ENCODE results near the gene SLC25A40.
"Not testable (repeated sequence)": the region's sequence is repeated elsewhere in the genome, so short reads cannot be mapped to it uniquely, and the experiment has no call there.

Gene SLC25A40

DNA sequence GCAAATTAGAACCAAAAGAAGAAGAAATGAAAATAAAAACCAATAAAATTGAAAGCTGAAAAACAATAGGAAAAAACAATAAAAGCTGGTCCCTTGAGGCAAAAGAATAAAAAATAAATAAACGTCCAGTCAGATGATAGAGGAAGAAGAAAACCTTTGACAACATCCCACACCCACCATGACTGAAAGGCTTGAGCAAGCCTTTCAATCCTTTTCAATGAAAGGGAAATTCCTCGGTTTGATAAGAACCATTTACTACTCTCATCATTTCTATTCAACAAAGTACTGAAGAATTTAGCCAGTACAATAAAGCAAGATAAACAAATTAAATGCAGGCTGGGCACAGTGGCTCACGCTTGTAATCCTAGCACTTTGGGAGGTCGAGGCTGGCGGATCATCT is 3.8 kb downstream of the SLC25A40 start:
- in situ Hi-C loops (cut with MboI; ENCODE audit: low sequenced_read_pairs) = no loop called here

DNA sequence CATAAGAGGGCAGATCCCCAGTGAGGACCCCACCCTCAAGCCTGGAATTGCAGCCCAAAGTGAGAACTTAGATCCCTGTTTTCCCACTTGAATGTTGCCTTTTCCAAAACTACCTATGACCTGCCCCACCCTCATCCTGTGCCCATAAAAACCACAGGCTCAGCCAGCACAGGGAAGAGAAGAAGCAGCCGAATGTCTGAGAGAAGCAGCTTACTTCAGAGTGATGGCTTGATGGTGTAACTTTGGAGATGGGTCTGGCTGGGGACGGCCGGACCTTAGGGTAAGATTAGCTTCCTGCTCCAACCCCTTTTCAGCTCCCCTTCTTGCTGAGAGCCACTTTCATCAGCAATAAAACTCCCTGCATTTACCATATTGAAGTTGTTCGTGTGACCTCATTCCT is 5.7 kb downstream of the SLC25A40 start:
- in situ Hi-C loops (cut with MboI; ENCODE audit: low sequenced_read_pairs) = no loop called here

DNA sequence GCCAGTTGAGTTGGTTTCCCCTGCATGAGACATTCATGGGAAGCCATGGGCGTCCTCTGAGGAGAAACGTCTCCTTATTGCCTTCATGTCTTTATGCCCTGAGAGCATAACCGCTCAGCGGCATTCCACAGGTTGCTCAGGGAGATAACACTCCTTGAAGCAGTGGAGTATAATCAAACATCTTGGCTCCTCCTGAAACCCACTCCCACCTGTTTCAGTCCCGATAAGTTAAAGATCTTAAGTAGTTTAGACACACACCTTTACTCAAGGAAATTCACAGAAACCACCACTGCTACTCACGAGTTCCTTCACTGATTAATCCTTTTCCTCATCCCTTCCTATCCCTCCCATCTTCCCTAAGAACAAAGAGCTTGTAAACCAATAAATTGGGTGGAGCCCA is 9.6 kb downstream of the SLC25A40 start:
- in situ Hi-C loops (cut with MboI; ENCODE audit: low sequenced_read_pairs) = not testable (repeated sequence)

DNA sequence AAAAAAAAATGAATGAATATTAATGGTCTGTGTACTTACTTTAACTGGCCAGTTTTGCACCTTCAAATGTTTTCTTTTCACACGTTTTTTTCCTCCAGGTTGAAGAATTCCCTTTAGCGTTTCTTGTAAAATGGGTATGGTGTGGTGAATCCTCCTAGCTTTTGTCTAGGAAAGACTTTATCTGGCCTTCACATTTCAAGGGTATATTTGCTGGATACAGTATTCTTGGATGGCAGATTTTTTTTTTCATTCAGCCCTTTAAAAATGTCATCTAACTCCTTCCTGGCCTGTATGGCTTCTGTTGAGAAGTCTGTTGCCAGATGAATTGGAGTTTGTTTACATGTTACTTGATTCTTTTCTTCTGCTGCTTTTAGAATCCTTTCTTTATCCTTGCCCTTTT is 10.1 kb downstream of the SLC25A40 start:
- in situ Hi-C loops (cut with MboI; ENCODE audit: low sequenced_read_pairs) = no loop called here

DNA sequence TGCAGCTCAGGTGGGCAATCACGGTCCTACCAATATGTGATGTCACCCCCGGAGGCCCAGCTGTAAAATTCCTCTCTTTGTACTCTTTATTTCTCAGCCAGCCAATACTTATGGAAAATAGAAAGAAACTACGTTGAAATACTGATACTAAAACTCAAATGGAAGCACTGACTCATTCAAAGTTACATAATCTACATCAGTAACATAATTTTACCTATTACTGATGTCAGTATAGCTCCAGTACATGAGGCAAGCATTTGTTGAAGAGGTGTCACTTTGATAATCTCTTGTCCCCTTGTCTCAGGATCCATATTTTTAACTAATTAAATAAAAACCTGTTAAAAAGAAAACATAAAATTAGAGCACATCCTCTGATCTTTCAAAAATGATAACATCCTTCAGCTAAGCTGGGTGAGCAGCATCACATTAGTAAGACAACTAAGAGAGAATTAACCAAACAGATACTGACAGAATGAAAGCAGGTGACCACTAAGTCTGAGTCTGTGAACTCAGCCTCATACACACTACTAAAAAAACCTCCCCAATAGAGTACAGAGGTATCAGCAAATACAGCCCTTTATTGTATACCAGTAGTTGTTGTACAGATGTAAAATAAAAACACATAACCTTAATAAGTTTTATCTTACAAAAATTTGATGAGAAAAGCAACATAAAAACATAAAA is 17.6 kb downstream of the SLC25A40 start:
- in situ Hi-C loops (cut with MboI; ENCODE audit: low sequenced_read_pairs) = no loop called here

DNA sequence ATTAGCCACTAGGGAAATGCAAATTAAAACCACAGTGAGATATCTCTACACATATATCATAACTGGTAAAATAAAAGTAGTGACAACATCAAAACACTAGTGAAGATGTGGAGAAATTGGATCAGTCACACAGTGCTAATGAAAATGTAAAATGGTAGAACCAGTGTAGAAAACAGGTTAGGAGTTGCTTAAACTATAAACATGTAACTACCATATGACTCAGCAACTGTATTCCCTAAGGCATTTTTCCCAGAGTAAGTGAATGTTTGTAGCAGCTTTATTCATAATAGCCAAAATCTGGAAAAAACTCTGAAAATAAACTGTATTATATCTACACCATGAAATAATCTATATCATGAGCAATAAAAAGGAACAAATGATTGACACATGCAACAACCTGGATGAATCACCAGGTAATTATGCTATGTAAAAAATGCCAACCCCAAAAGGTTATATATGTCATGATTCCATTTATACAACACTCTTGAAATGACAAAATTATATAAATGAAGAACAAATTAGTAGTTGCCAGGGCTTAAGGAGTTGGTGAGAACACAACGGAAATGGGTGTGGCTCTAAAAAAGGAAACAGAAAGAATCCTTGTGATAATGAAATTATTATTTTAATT is 22.8 kb downstream of the SLC25A40 start:
- in situ Hi-C loops (cut with MboI; ENCODE audit: low sequenced_read_pairs) = no loop called here

DNA sequence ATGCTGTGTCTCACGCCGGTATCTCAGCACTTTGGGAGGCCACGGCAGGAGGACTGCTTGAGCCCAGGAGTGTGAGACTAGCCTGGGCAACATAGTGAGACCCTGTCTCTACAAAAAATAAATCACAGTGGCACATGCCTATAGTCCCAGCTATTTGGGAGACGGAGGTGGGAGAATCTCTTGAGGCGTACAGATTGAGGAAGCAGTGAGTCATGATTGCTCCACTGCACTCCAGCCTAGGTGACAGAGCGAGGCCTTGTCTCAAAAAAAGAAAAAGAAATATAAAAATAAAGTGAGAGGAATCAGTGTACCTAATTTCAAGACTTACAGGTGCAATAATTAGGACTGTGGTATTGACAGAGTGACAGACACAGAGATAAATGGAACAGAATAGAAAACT is 23.9 kb downstream of the SLC25A40 start:
- in situ Hi-C loops (cut with MboI; ENCODE audit: low sequenced_read_pairs) = no loop called here

DNA sequence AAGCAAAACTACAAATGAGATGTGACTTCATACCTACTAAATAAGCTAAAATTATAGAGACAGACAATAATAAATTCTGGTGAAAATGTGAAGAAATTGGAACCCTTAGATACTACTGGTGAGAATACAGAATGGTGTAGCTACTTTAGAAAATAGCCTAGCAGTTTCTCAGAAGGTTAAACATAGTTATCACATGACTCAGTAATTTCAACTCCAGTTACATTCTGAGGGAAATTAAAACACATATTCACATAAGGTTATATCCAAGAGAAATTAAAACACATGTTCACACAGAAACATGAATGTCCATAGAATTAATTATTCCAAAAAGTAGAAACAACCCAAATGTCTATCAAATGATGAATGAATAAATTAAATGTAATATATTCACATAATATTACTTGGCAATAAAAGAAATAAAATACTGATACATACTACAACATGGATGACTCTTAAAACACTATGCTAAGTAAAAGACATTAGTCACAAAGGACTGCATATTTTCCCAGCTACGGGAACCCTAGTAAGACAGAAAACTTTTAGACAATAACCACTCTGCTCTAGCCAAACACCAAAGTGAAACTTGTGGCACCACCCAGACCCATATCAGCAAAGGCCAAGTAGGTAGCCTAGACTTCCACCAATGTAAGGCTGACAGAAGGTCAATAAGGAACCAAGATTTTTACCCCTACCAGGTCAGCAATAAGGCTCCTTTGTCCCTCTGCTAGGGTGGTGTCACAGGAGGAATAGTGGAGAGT is 25.1 kb downstream of the SLC25A40 start:
- in situ Hi-C loops (cut with MboI; ENCODE audit: low sequenced_read_pairs) = no loop called here

DNA sequence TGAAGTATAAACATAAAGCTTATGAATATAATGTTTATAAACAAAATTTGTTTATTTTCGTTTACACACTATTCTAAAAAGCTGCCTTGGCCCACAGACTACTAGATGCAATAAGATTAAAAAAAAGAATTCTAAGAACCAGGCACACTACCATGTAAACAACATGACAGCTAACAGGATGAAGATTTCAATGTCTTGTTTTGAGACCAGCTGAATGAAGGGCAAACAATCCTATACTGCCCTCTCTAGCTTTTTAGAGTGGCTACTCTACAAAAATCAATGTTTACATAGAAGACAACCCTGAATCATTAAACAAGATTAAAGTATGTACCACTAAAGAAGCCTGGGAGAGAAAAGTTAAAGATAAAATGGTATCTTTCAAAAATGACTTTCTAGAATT is 38.6 kb downstream of the SLC25A40 start:
- in situ Hi-C loops (cut with MboI; ENCODE audit: low sequenced_read_pairs) = no loop called here

DNA sequence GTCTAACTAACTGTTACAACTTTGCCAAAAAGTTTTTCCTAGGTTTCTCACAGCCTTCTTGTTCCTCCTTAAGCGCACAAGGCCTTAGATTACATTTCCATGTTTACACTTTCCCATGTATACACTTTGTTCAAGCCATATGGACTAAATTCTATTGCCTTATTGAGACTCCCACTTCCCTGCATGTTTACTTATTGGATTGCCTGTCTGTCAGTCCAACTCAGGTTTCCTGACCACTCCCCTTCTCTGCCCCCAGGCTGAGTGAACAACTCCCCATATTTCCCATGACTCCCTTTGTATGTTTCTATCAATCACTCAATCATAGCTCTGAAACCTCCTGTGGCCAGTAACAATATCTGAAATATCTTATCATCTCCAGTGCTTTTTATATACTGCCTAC is 43.0 kb downstream of the SLC25A40 start:
- in situ Hi-C loops (cut with MboI; ENCODE audit: low sequenced_read_pairs) = no loop called here

DNA sequence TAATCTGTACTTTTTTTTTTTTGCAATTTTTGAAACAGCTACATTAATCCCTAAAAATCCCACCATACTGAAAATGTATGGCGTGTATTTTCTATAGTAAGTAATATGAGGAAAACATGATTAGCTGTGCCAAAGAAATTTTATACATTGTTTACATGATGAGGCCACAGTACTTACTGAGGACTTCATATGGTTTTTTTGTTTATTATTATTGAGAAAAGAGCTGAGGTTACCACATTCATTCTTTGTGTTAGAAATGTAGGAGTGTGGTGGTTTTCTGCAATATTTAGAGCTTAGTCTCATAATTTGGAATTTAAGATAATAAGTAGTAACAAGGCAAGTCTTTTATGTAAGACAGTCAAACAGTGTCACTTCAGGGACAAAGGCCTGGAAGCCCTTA is 45.1 kb downstream of the SLC25A40 start:
- in situ Hi-C loops (cut with MboI; ENCODE audit: low sequenced_read_pairs) = no loop called here

DNA sequence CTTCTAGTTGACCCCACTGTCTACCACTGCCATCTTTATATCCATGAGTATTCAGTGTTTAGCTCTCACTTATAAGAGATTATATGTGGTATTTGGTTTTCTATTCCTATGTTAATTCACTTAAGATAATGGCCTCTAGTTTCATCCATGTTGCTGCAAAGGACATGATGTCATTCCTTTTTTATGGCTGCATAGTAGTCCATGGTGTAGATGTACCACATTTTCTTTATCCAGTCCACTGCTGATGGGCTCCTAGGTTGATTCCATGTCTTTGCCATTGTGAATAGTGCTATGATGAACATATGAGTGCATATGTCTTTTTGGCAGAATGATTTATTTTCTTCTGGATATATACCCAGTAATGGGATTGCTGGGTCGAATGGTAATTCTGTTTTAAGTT is 47.8 kb downstream of the SLC25A40 start:
- in situ Hi-C loops (cut with MboI; ENCODE audit: low sequenced_read_pairs) = not testable (repeated sequence)

DNA sequence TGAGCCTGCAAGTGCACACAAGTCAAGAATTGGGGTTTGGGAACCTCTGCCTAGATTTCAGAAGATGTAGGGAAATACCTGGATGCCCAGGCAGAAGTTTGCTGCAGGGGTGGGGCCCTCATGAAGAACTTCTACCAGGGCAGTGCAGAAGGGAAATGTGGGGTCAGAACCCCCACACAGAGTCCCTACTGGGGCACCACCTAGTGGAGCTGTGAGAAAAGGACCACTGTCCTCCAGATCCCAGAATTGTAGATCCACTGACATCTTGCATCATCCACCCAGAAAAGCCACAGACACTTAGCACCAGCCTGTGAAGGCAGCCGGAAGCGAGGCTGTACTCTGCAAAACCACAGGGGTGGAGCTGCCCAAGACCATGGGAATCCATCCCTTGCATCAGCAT is 50.8 kb downstream of the SLC25A40 start:
- in situ Hi-C loops (cut with MboI; ENCODE audit: low sequenced_read_pairs) = not testable (repeated sequence)

DNA sequence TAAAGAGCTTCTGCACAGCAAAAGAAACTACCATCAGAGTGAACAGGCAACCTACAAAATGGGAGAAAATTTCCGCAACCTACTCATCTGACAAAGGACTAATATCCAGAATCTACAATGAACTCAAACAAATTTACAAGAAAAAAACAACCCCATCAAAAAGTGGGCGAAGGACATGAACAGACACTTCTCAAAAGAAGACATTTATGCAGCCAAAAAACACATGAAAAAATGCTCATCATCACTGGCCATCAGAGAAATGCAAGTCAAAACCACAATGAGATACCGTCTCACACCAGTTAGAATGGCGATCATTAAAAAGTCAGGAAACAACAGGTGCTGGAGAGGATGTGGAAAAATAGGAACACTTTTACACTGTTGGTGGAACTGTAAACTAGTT is 54.1 kb downstream of the SLC25A40 start:
- in situ Hi-C loops (cut with MboI; ENCODE audit: low sequenced_read_pairs) = not testable (repeated sequence)

DNA sequence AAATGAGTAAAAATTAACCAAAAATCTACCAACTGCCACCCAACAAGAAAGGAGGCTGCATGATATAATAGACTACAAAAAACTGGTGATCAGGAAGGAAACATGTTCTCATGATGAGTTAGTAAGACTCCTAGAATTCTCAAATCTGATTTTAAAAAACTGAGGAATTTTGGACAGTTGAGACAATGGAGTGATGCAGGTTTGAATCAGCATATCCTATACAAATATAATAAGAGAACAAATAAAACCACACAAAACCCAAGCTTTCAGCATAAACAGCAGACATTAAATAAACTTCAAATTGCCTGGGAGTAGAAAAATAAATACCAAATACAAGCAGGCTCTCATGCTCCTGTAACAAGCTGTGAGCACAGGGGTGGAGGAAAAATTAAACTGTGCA is 57.8 kb downstream of the SLC25A40 start:
- in situ Hi-C loops (cut with MboI; ENCODE audit: low sequenced_read_pairs) = no loop called here

DNA sequence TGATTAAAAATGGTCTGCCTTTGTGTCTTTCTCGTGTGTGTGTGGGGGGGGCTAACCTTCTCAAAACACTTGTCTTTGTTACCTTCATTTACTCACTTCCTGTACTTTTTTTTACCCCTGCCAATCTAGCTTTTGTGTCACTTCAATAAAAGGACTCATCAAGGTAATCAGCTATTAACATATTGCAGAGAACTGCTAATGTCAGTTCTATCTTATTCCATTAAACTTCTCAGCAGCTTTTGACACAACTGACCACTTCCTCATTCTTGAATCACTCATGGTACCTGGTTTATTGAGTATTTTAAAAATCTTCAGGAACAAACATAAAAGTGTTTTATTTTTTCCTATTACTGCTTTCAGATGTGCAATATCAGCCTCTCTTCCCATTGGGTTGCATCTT is 59.8 kb downstream of the SLC25A40 start:
- in situ Hi-C loops (cut with MboI; ENCODE audit: low sequenced_read_pairs) = no loop called here

DNA sequence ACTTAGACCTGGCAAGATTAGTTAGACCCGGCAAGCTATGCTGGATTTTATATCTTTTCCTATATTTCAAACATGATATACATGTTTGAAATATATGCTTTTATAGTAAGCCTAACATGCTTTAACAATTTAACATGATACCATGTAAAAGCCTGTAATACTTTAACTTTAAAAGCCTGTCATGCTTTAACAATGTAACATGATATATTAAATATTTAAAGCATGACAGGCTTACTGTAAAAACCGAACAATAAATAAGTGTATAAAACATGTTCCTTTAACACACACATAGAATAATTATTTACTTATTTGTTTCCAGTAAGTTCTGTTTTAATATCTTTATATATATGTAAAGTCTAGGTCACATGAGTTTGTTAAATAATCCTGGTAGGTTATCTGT is 65.4 kb downstream of the SLC25A40 start:
- in situ Hi-C loops (cut with MboI; ENCODE audit: low sequenced_read_pairs) = no loop called here

DNA sequence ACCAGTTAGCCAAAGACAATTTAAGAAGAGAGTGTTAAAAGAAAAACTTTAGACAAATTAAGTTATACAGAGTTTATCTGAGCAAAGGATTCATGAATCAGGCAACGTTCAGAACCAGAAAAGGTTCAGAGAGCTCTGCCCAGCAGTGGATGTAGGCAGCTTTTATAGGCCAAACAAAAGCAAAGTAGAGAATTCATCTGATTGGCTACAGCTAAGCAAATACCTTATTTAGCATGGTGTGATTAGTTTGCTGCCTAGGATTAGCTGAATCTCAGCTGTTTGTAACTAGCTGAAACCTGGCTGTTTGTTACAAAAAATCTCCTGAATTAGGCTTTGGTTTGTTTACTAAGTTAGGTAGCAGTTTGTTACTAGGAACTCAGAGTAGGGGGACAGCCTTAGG is 66.0 kb downstream of the SLC25A40 start:
- in situ Hi-C loops (cut with MboI; ENCODE audit: low sequenced_read_pairs) = no loop called here

DNA sequence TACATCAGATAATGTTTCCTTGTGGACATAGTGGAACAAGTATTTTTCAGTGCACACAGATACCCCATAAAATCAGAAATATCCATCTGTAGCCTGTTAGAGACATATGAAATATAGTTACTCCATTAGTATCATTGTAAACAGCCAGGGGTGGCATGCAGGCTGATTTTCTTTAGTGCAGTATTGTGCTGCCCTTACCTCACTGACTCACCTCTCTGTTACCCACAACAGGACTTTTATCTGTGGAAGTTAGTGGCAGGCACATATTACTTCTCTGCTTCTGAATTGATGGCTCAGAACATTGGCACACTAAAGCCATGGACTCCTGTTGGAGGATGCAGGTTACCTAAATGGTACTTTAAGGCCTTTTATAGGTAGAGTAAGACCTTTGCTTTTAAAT is 70.0 kb downstream of the SLC25A40 start:
- in situ Hi-C loops (cut with MboI; ENCODE audit: low sequenced_read_pairs) = loop anchor here (10.0 kb wide), 1 partner anchor 79 kb away; no protein-coding TSS in a partner anchor

DNA sequence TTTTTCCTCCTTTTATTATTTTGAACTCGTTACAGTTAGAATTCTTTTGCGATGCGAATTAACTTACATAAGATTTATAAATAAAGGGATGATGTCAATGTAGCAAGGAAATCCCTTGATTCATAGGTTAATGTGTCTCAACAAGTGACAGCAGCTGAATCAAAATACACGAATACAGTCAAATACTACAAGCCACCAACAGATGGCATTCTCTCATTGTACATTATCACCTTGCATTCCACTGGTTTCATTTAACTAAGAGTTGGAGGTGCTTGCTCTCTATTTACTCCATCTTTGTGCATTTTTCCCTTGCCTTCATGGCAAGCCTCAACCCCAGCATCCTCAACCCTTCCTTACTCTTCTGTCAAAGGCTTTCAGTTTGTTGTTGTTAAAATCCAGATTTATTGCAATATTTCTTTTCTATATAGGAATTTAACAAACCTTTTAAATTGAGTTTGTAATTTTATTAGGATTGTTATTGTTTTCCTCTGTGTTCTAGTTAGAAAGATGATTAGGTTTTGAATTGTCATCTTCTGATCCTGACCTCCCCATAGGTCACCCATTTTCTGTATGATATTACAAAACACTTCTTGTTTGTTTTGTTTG is 78.3 kb downstream of the SLC25A40 start:
- in situ Hi-C loops (cut with MboI; ENCODE audit: low sequenced_read_pairs) = loop anchor here (25.0 kb wide), 1 partner anchor 339 kb away; no protein-coding TSS in a partner anchor

DNA sequence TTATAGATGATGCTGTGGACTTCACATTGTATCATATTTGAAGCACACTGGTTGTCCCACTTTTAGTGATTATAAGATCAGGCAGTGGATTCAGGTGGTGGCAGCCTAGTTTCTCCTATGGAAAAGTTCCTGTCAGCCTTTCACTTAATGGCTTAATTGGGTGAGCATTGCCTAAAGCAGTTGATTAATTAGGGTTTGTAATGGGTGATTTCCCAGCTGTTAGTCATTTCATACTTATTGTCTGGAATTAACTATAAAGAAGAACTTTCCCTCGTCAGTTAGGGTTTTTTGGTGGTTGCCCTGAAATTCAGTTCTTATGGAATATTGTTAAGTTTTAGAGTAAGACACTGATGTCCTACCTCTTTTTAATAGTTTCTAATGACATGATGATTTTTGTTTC is 78.8 kb downstream of the SLC25A40 start:
- in situ Hi-C loops (cut with MboI; ENCODE audit: low sequenced_read_pairs) = loop anchor here (25.0 kb wide), 1 partner anchor 340 kb away; no protein-coding TSS in a partner anchor

All from HL-60/S4 (cell line).